MCF 10A (cell line): ENCODE measurements around the gene STMN3. TPM values are rescaled to one million over a fixed set of nuclear protein-coding genes. Genes with fewer than 3 reads are reported as not detected.
"Not testable (repeated sequence)": the region's sequence is repeated elsewhere in the genome, so short reads cannot be mapped to it uniquely, and the experiment has no call there.

Source experiments
- BruUV-seq: library from RNA; stranded (reverse); fragments of 400-500 nt; replicated peaks from 2 replicates; lab custom pipeline; 2021; lab: Mats Ljungman, UMichigan
- CTCF ChIA-PET: fragments of 300-600 bp; sonication (Branson Sonifier 250); formaldehyde crosslinking; extraction: SDS; loops from one replicate; lab custom pipeline; 2021; ENCODE audit warnings: antibody characterized with exemption, inconsistent platforms; lab: Yijun Ruan, JAX
- POLR2A ChIA-PET: fragments of 300-600, 350-650 bp; sonication (Branson Sonifier 250); formaldehyde crosslinking; extraction: SDS; loops from one replicate; lab custom pipeline; 2020; ENCODE audit warnings: antibody characterized with exemption, inconsistent platforms; lab: Yijun Ruan, JAX
- DNase-seq: peaks from one replicate; pipeline ENCODE4 v3.0.0-alpha.2; 2018; ENCODE audit not compliant: unreplicated experiment
- H3K27ac Mint-ChIP-seq: one replicate; pipeline ENCODE4 v1.8.0; 2022; ENCODE audit warnings: mild to moderate bottlenecking, low read depth, mixed read lengths; ENCODE audit not compliant: unreplicated experiment
- H3K27me3 Mint-ChIP-seq: one replicate; pipeline ENCODE4 v1.8.0; 2022; ENCODE audit warnings: mixed read lengths; ENCODE audit not compliant: insufficient read depth, unreplicated experiment
- H3K36me3 Mint-ChIP-seq: one replicate; pipeline ENCODE4 v1.8.0; 2022; ENCODE audit warnings: mild to moderate bottlenecking, moderate library complexity, mixed read lengths; ENCODE audit not compliant: insufficient read depth, unreplicated experiment
- H3K4me1 Mint-ChIP-seq: one replicate; pipeline ENCODE4 v1.8.0; 2022; ENCODE audit warnings: mixed read lengths; ENCODE audit not compliant: insufficient read depth, unreplicated experiment
- H3K4me3 Mint-ChIP-seq: one replicate; pipeline ENCODE4 v1.8.0; 2022; ENCODE audit warnings: mild to moderate bottlenecking, moderate library complexity, mixed read lengths; ENCODE audit not compliant: unreplicated experiment
- H3K9me3 Mint-ChIP-seq: one replicate; pipeline ENCODE4 v1.8.0; 2022; ENCODE audit warnings: mixed read lengths; ENCODE audit not compliant: unreplicated experiment
- CTCF ChIP-seq: fragments of 200-600 bp; IDR thresholded peaks from one replicate; pipeline ENCODE4 v1.8.0; 2022; ENCODE audit warnings: antibody characterized with exemption, mild to moderate bottlenecking; ENCODE audit not compliant: unreplicated experiment
- intact Hi-C: fragments of 100-400 bp; cut with micrococcal nuclease; formaldehyde crosslinking; loops from 2 replicates; pipeline ENCODE4 v1.14.1; 2022
- total RNA-seq: library from RNA; stranded (reverse); gene quantifications from 2 replicates; pipeline ENCODE4 v1.2.3, GENCODE V29; 2022

The STMN3 gene
- total RNA-seq, 1 experiment from 2014 or later = 5.3 TPM

DNA sequence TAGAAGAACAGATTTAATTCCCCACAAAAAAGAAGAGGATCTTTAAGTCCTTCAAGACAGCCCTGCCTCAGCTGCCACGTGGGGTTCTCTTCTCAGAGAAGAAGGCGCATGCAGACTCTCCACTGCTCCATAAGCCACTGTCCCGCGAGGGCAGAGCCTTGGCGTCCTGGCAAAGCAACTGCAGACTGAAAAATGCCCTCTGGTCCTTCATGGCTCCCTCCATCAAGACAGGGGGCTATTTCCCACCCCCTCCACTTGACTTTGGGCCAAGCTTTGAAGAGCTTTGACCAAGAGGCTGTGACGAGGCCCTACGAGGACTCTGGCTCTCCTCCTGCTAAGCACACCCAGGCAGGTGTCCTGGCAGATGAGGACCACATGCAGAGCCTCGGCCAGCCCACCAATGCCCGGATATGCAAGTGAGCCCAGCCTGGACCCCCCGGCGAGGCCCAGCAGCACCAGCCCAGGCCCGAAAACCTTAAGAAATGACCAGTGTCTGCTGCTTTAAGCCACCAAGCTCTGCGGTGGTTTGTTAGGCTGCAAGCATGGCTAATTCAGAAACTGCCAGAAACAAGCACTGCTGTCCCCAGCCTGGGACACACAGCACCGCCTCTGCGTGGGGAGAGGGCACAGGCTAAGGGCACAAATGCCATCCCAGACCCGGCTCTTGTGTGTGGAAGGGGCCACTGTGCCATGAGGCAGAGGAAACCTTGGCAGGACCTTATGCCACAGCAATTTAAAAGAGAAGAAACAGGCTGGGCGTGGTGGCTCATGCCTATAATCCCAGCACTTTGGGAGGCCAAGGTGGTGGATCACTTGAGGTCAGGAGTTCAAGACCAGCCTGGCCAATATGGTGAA is 42.4 kb downstream of the STMN3 start:
- Mint-ChIP-seq H3K27me3 (no peaks in the 10 kb centered on the region), H3K9me3 (no peaks in the 10 kb centered on the region), H3K4me3 (no peak overlapping the region), H3K27ac (no peak overlapping the region), H3K4me1 (no peaks in the 10 kb centered on the region), H3K36me3 (peaks cover 18% of the 10 kb centered on the region)
- BruUV-seq = no TSS peak
- no peak for TF ChIP-seq CTCF
- ChIA-PET POLR2A (no interaction called here), CTCF (no interaction called here)
- DNase-seq = no peak
- intact Hi-C loops = no loop called here

DNA sequence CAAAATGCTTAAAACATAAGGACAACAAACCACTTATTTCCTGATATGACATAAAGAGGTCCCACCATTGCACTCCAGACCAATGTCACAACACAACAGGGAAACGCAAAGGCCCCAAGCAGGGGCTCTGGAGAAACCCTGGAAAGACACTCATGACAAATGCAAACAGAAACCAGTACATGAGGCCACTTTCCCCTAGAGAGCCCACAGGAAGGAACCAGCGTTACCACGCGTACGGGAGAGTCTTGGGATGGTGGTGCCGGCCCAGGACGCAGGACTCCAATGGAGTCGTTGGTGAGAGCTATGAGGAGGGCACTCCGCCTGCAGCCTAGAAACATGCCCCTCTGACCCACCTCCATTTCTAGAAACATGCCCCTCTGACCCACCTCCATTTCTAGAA is 46.5 kb downstream of the STMN3 start:
- CTCF ChIA-PET = no interaction called here
- BruUV-seq = no TSS peak

DNA sequence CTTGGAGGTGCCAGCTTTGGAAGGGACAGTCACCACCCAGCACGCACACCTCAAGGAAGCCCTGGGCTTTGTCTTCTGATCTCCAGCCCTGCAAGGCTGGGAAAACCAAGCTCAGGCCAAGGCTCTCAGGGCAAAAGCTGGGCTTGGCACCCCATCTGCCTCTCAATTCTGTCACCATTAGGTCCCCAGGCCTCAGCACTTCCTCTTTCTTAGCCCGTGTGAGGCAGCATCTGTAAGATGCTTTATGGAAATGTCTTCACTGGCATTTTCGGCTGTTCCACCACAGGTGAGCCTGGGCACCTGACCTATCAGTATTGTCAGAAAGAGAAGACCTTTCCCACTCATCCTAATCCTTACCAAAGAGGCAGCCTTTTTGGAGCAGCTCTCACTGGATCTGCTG is 50.9 kb downstream of the STMN3 start:
- intact Hi-C loops = no loop called here
- no peak overlapping the region for H3K4me3 Mint-ChIP-seq
- H3K4me1 Mint-ChIP-seq = no peaks in the 10 kb centered on the region
- no peaks in the 10 kb centered on the region for H3K9me3 Mint-ChIP-seq
- DNase-seq = no peak
- no peaks in the 10 kb centered on the region for H3K27me3 Mint-ChIP-seq
- no peak overlapping the region for H3K27ac Mint-ChIP-seq
- TF ChIP-seq CTCF = no peak
- no TSS peak for BruUV-seq
- ChIA-PET CTCF (interaction anchor here (1.1 kb wide), 1 partner anchor 389 kb away, joined by 4 read pairs; no protein-coding TSS in a partner anchor), POLR2A (no interaction called here)
- H3K36me3 Mint-ChIP-seq = peaks cover 50% of the 10 kb centered on the region

More for the DNA sequence above, 46.5 kb downstream of the STMN3 start:
- Mint-ChIP-seq H3K27me3 (no peaks in the 10 kb centered on the region), H3K9me3 (no peaks in the 10 kb centered on the region), H3K27ac (no peak overlapping the region), H3K36me3 (peaks cover 29% of the 10 kb centered on the region), H3K4me1 (no peaks in the 10 kb centered on the region), H3K4me3 (no peak overlapping the region)
- POLR2A ChIA-PET = no interaction called here
- no peak for TF ChIP-seq CTCF
- no peak for DNase-seq
- intact Hi-C loops = no loop called here

DNA sequence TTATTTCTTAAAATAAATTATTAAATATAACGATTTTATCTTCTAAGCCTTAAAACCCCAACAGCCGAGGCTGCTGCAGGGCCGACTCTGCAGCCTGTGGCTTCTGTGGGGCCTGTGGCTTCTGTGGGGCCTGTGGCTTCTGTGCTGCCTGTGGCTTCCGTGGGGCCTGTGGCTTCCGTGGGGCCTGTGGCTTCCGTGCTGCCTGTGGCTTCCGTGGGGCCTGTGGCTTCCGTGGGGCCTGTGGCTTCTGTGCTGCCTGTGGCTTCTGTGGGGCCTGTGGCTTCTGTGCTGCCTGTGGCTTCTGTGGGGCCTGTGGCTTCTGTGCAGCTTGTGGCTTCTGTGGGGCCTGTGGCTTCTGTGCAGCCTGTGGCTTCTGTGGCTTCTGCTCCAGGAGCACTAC is 51.5 kb downstream of the STMN3 start:
- H3K4me1 Mint-ChIP-seq, intact Hi-C loops, POLR2A ChIA-PET, H3K4me3 Mint-ChIP-seq, H3K9me3 Mint-ChIP-seq, DNase-seq, H3K27me3 Mint-ChIP-seq, BruUV-seq, H3K27ac Mint-ChIP-seq: not testable (repeated sequence)
- CTCF ChIA-PET = interaction anchor here (1.1 kb wide), 1 partner anchor 390 kb away, joined by 4 read pairs; no protein-coding TSS in a partner anchor
- peaks cover 50% of the 10 kb centered on the region for H3K36me3 Mint-ChIP-seq
